MM.1S (cell line): ENCODE results near the gene ANO2.

Source experiments
- DNase-seq: peaks from one replicate; pipeline ENCODE4 v3.0.0-alpha.2; 2015
- H2AFZ ChIP-seq: fragments of 300-600 bp; sonication (generic); 2 replicates; pipeline ENCODE4 v1.6.0; 2016; ENCODE audit warnings: antibody characterized with exemption, low read length
- H3F3A ChIP-seq: fragments of 300-600 bp; sonication (generic); 2 replicates; pipeline ENCODE4 v1.6.1; 2016; ENCODE audit warnings: mild to moderate bottlenecking, antibody characterized with exemption, low read length, moderate library complexity, mixed read lengths; ENCODE audit not compliant: insufficient read depth
- H3K27ac ChIP-seq: fragments of 300-600 bp; sonication (generic); 2 replicates; pipeline ENCODE4 v1.5.1; 2016; ENCODE audit warnings: mild to moderate bottlenecking, low read length
- H3K27me3 ChIP-seq: fragments of 300-600 bp; sonication (generic); replicated peaks from 2 replicates; pipeline ENCODE4 v1.6.0; 2016; ENCODE audit warnings: low read length; ENCODE audit not compliant: insufficient read depth
- H3K36me3 ChIP-seq: fragments of 300-600 bp; sonication (generic); replicated peaks from 2 replicates; pipeline ENCODE4 v1.6.1; 2016; ENCODE audit warnings: mild to moderate bottlenecking, low read length, mixed read lengths; ENCODE audit not compliant: insufficient read depth
- H3K4me1 ChIP-seq: fragments of 300-600 bp; sonication (generic); 2 replicates; pipeline ENCODE4 v1.6.1; 2016; ENCODE audit warnings: low read length, mixed read lengths
- H3K4me2 ChIP-seq: fragments of 300-600 bp; sonication (generic); 2 replicates; pipeline ENCODE4 v1.6.0; 2016; ENCODE audit warnings: low read depth, low read length
- H3K4me3 ChIP-seq: fragments of 300-600 bp; sonication (generic); 2 replicates; pipeline ENCODE4 v1.5.1; 2016; ENCODE audit warnings: low read length, mixed read lengths
- H3K79me2 ChIP-seq: fragments of 300-600 bp; sonication (generic); 2 replicates; pipeline ENCODE4 v1.6.1; 2016; ENCODE audit warnings: mixed run types, low read length, mixed read lengths
- H3K9ac ChIP-seq: fragments of 300-600 bp; sonication (generic); 2 replicates; pipeline ENCODE4 v1.6.1; 2016; ENCODE audit warnings: low read length, mixed read lengths
- H3K9me2 ChIP-seq: fragments of 300-600 bp; sonication (generic); replicated peaks from 2 replicates; pipeline ENCODE4 v1.6.1; 2016; ENCODE audit warnings: mild to moderate bottlenecking, low read length, mixed read lengths; ENCODE audit not compliant: insufficient read depth
- H3K9me3 ChIP-seq: fragments of 300-600 bp; sonication (generic); replicated peaks from 2 replicates; pipeline ENCODE4 v1.6.1; 2016; ENCODE audit warnings: mild to moderate bottlenecking, low read length, mixed read lengths; ENCODE audit not compliant: insufficient read depth
- H4K20me1 ChIP-seq: fragments of 300-600 bp; sonication (generic); 2 replicates; pipeline ENCODE4 v1.6.1; 2016; ENCODE audit warnings: mild to moderate bottlenecking, low read length, moderate library complexity, mixed read lengths; ENCODE audit not compliant: insufficient read depth
- CTCF ChIP-seq: fragments of 300-600 bp; sonication (generic); IDR thresholded peaks from 2 replicates; pipeline ENCODE4 v1.5.1; 2016; ENCODE audit warnings: antibody characterized with exemption, low read length, mixed read lengths
- EZH2 ChIP-seq: fragments of 300-600 bp; sonication (generic); optimal IDR thresholded peaks from 2 replicates; pipeline ENCODE3; 2017; ENCODE audit warnings: low read depth, mild to moderate bottlenecking, antibody characterized with exemption, low read length, mixed read lengths
- EZH2phosphoT487 ChIP-seq: fragments of 300-600 bp; sonication (generic); IDR thresholded peaks from 2 replicates; pipeline ENCODE4 v1.6.1; 2018; ENCODE audit warnings: antibody characterized with exemption, low read length

Gene ANO2

GRCh38 chr12:5976196-5976595, 31.1 kb upstream of the ANO2 start:
- Histone ChIP-seq H3K36me3 (no peaks in the 10 kb centered on the region), H3K79me2 (no peaks in the 10 kb centered on the region), H3K27me3 (no peaks in the 10 kb centered on the region), H2AFZ (no peak overlapping the region), H3K9me3 (no peaks in the 10 kb centered on the region), H3F3A (no peaks in the 10 kb centered on the region), H3K4me2 (no peak overlapping the region), H3K4me1 (no peaks in the 10 kb centered on the region), H3K27ac (no peak overlapping the region), H3K9me2 (no peaks in the 10 kb centered on the region), H3K9ac (no peak overlapping the region), H3K4me3 (no peak overlapping the region), H4K20me1 (no peaks in the 10 kb centered on the region)
- TF ChIP-seq CTCF (no peak), EZH2 (no peak)
- no peak for DNase-seq

- no peak overlapping the region for H3K4me3 ChIP-seq
- no peaks in the 10 kb centered on the region for H3F3A ChIP-seq
- H3K9ac ChIP-seq = no peak overlapping the region
- H3K9me2 ChIP-seq = no peaks in the 10 kb centered on the region
- no peak for DNase-seq
- no peak overlapping the region for H2AFZ ChIP-seq
- no peak overlapping the region for H3K4me2 ChIP-seq
- H3K27ac ChIP-seq = no peak overlapping the region
- H3K36me3 ChIP-seq = no peaks in the 10 kb centered on the region
- no peaks in the 10 kb centered on the region for H3K79me2 ChIP-seq
- no peaks in the 10 kb centered on the region for H3K9me3 ChIP-seq
- no peaks in the 10 kb centered on the region for H3K4me1 ChIP-seq
- no peaks in the 10 kb centered on the region for H4K20me1 ChIP-seq
- no peaks in the 10 kb centered on the region for H3K27me3 ChIP-seq
- no peak for TF ChIP-seq EZH2
- no peak for TF ChIP-seq EZH2phosphoT487
- TF ChIP-seq CTCF = no peak
These were observed 28.5 kb upstream of the ANO2 start for GRCh38 chr12:5973461-5974115.

GRCh38 chr12:5972387-5972786, 27.3 kb upstream of the ANO2 start:
- no peak overlapping the region for H3K9ac ChIP-seq
- no peaks in the 10 kb centered on the region for H3K36me3 ChIP-seq
- TF ChIP-seq EZH2phosphoT487 (no peak), EZH2 (no peak), CTCF (no peak)
- H3K9me2 ChIP-seq = no peaks in the 10 kb centered on the region
- no peak overlapping the region for H3K4me3 ChIP-seq
- H3K27ac ChIP-seq = no peak overlapping the region
- no peaks in the 10 kb centered on the region for H3K27me3 ChIP-seq
- no peaks in the 10 kb centered on the region for H3K9me3 ChIP-seq
- DNase-seq = no peak
- no peaks in the 10 kb centered on the region for H3K79me2 ChIP-seq
- no peak overlapping the region for H2AFZ ChIP-seq
- no peaks in the 10 kb centered on the region for H4K20me1 ChIP-seq
- no peaks in the 10 kb centered on the region for H3K4me1 ChIP-seq
- no peaks in the 10 kb centered on the region for H3F3A ChIP-seq
- no peak overlapping the region for H3K4me2 ChIP-seq
